GM03348 (cell line): Measurements from ENCODE around the gene MYO7B.

Experiments used
- DNase-seq: peaks from one replicate; pipeline ENCODE4 v3.0.0; 2012; ENCODE audit warnings: low spot score

The MYO7B gene

GRCh38 chr2:127609818-127610217 is 74.3 kb downstream of the MYO7B start:
- no peak for DNase-seq

GRCh38 chr2:127610561-127610960 is 75.1 kb downstream of the MYO7B start:
- no peak for DNase-seq

GRCh38 chr2:127611076-127611925 is 75.8 kb downstream of the MYO7B start:
- DNase-seq = no peak

- DNase-seq = no peak
These were observed 76.8 kb downstream of the MYO7B start for GRCh38 chr2:127612111-127612822.

- DNase-seq = no peak
These were observed 78.8 kb downstream of the MYO7B start for GRCh38 chr2:127614246-127614645.

- peak; percentile 84 for DNase-seq
These were observed 79.2 kb downstream of the MYO7B start for GRCh38 chr2:127614731-127615130.

GRCh38 chr2:127615511-127616166 is 80.2 kb downstream of the MYO7B start:
- no peak for DNase-seq

- DNase-seq = no peak
These were observed 83.2 kb downstream of the MYO7B start for GRCh38 chr2:127618551-127619202.

- DNase-seq = no peak
These were observed 83.7 kb downstream of the MYO7B start for GRCh38 chr2:127619203-127619590.

GRCh38 chr2:127619877-127620705 is 84.6 kb downstream of the MYO7B start:
- DNase-seq = no peak

- no peak for DNase-seq
These were observed 85.4 kb downstream of the MYO7B start for GRCh38 chr2:127620866-127621265.

- no peak for DNase-seq
These were observed 86.5 kb downstream of the MYO7B start for GRCh38 chr2:127621981-127622431.

GRCh38 chr2:127622561-127623387 is 87.3 kb downstream of the MYO7B start:
- no peak for DNase-seq

GRCh38 chr2:127623388-127624319 is 88.2 kb downstream of the MYO7B start:
- no peak for DNase-seq

GRCh38 chr2:127624320-127624755 is 88.9 kb downstream of the MYO7B start:
- no peak for DNase-seq

- no peak for DNase-seq
These were observed 89.5 kb downstream of the MYO7B start for GRCh38 chr2:127624756-127625571.

GRCh38 chr2:127625572-127625951 is 90.1 kb downstream of the MYO7B start:
- no peak for DNase-seq

- DNase-seq = no peak
These were observed 90.7 kb downstream of the MYO7B start for GRCh38 chr2:127626175-127626574.
